Cerebellar nuclear complex (tissue), 1 donor: Measurements from ENCODE around the gene SMC1A.
A peak's percentile ranks its signal among the peaks of the same experiment; 100 is the strongest.
"Not testable (repeated sequence)": the region's sequence is repeated elsewhere in the genome, so short reads cannot be mapped to it uniquely, and the experiment has no call there.

ENCODE experiments used
- DNase-seq, 2 experiments: peaks; one replicate each; lab custom pipeline; 2025; lab: John Stamatoyannopoulos, UW

SMC1A gene

DNA sequence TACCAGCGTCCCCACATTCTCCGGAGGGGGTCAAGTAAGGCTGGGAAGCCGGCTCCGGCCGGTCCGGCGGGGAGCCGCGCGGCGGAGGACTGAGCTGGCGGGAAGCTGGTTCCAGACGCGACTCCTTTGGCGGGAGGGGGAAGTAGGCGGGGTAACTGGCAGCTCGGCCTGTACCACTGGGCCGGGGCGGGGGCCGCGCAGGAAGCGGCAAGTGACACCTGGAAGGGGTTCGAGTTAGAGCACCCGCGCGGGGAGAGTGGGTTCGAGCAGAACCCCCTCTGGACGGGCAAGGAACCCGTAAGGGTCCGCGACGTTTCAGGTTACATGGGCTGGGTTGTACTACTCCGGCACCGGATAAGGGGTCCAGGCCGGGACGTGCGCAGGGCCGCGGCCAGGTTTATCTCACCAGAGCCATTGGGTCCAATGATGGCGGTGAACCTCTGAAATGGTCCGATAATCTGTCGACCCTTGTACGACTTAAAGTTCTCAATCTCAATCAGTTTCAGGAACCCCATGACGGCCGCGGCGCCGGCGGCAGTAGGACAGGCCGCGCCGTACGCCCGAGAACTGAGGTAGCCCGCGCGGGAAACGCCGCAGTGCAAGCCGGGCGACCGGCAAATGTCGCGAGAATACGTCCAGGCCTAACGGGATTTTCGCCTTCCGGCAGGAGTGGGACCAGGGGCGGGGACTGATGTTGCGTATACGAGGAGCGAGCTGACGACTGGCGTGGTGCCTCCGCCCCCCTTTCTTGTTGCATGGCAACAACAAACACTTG lies at the start of gene SMC1A:
Gene SMC1A, minus strand, starts transcription at position 569 of the 775 bp plus-strand sequence. Its CDS starts 54 bp downstream, at position 515.
- peak; percentile 94 to 96 for DNase-seq

DNA sequence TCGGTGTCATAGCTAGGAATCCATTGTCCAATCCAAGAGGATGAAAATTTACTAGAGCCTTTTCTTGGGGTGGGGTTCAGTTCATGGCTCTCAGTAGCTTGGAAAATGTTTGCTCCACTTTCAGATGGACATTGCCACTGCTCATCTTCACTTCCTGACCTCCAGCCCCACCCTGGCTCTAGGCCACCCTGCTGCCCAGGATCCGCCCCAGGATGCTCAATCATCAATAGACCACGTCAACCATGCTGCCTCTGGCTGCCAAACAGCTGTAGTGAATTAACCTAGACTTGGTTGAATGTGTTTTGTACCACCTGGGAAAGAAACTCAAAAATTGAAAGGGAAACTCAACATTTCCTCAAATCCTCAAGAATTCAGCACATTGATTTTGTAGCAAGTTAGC lies 48.9 kb upstream of the SMC1A start:
- no peak for DNase-seq

DNA sequence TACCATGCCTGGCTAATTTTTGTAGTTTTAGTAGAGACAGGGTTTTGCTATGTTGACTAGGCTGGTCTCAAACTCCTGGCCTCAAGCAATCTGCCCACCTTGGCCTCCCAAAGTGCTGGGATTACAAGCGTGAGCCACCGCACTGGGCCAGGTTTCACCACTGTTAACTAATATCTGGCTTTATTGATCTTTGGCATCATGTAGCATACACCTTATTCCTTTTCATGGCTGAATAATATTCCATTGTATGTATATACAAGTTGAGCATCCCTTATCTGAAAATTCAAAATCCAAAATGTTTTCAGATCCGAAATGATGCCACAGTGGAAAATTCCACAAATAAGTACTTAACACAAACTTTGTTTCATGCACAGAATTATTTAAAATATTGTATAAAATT lies 46.2 kb upstream of the SMC1A start:
- DNase-seq: not testable (repeated sequence)

DNA sequence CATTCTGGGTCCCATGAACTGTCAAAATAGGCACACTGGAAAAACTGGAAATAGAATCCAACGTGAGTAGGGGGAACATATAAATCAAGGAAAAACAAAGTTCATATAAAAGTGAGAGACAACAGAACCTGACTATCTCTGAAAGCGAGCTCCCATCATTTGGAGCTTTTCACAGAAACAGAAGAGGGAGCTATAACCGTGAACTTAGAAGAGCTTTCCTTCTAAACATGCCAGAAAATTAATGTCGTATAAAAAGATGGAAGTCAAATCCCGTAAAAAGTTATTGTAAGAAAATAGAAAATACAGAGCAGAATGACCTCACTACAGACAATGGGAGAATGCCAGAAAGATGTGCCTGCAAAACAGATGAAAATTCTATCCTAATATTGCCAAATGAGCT lies 35.6 kb upstream of the SMC1A start:
- no peak for DNase-seq

DNA sequence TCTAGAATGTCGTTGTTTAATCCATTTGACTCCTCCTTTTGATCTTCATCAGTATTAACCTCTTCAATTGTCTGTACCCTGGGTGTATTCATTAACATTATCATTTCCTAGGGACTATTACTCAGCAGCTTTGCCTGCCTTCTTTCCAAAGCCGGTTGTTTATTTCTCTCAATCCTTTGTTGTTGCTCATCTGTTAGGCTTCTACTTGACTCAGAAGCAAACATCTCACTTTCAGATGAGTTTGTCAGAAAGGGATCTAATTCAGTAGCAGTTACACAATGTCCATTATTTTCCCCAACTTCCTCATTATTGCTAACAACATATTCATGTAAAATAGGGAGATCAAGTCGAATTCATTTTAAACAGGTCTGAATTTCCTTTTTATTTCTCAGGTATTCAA lies 33.8 kb upstream of the SMC1A start:
- DNase-seq: no peak

DNA sequence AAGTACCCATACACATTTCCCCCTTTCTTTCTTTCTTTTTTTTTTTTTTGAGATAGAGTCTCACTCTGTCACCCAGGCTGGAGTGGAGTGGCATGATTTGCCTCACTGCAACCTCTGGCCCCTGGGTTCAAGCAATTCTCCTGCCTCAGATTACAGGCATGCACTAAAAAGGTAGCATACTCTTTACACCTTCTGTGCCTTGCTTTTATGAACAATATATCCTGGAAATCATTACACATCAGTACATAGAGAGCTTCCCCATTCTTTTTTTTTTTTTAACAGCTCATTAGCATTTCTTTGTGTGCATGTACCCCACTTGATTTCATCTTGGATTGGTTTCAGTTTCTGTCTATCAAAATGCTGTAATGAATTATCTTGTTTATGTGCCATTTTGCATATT lies 30.4 kb upstream of the SMC1A start:
- no peak for DNase-seq

DNA sequence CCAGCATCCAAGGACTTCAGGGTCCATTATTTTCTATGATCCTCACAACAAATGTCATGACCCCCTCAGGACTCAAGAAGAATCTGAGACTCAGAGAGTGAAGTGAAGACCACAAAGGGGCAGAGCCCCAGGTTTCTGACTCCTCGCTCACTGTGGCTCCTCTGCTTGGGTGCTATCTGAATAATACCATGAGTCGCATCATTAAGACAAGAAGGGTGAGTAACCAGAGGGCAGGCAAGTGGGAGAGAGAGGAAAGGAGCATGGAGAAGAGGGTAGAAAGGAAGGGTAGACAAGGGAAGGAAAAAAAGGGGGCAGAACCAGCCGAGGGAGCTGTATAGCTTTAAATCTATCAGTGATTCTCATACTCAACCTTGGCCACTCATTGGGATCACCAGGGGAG lies 27.2 kb upstream of the SMC1A start:
- no peak for DNase-seq

DNA sequence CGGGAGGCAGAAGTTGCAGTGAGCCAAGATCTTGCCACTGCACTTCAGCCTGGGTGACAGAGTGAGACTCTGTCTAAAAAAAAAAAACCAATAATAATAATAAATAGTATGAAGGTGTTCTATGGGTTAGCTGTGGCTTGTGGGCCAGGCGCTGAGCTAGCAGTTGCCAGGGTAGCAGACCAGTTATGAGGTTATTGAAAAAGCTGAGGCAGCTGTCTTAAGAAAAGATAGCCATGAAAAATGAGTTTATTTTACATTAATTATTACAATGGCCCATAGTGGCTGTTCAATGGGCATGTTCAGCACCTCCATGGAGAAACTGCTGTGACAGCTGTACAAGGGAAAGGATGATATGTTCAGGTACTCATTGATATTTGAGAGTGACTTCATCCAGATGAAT lies 25.0 kb upstream of the SMC1A start:
- no peak for DNase-seq

DNA sequence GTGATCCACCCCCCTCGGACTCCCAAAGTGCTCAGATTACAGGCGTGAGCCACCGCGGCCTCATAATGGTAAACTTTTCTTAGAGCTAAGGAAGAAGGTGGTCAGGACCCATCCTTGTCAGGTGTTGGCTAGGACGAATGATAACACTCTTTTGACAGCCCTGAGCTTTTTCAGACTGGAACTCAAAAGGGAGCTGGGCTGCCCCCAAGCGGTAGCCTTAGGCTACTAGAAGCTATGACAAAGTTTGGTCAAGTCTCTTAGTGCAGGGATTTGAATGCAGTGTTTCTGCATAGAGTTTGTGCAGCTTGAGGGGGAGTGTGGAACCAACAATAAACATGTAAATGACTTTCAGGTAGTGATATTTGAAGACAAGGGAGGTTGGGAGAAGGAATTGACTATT lies 23.5 kb upstream of the SMC1A start:
- DNase-seq: peak in 1 of 2 experiments; percentile 0

DNA sequence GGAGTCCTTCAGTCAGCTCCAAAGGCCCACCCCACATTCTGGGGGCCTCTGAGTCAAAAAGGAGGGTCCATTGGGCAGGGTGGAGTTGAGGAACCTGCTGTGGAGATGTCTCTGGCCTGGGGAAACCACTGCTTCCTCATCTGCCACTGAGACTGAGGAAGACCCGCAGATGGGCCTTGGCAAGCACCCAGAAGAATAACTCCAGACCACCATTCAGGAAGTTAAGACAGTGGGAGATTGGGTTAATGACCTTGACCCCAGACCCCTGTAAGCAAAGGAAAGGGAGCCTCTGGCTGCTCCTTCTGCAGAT lies 19.8 kb upstream of the SMC1A start:
- DNase-seq: no peak

DNA sequence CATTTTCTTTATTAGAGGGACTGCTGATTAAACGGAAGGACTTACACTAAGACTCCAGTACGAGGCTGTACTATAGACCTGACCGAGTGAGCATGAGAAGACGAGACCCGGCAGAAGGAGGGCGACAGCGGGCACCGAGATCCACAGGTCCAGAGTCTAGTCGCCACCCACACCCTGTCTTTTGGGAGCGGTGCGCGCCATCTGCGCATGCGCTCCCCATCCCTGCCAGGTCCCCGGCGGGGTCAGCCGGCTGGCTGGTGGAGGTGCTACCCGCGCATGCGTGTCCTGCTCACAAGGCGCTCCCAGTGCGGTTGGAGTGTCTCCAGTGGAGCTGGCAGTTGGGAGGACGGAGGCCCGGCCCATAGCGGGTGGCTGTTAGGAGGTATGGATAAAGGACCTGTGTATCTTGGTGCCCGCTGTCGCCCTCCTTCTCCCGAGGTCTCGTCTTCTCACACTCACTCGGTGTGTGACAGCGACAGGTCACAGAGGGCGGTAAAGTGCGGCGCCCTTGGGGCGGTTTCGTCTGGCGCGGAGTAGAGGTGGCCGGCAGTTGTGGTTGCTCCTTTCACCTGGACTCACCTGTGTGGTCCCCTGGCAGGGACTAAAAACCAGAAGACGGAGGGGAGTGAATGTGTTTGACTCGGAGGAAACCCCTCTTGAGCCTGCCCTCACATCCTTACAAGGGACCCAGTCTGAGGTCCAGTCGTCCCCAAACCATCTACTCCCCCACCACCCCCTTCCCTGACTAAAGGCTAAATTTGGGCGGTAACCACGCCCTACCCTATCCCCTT lies 19.3 kb upstream of the SMC1A start:
- DNase-seq: peak; percentile 10 to 62

DNA sequence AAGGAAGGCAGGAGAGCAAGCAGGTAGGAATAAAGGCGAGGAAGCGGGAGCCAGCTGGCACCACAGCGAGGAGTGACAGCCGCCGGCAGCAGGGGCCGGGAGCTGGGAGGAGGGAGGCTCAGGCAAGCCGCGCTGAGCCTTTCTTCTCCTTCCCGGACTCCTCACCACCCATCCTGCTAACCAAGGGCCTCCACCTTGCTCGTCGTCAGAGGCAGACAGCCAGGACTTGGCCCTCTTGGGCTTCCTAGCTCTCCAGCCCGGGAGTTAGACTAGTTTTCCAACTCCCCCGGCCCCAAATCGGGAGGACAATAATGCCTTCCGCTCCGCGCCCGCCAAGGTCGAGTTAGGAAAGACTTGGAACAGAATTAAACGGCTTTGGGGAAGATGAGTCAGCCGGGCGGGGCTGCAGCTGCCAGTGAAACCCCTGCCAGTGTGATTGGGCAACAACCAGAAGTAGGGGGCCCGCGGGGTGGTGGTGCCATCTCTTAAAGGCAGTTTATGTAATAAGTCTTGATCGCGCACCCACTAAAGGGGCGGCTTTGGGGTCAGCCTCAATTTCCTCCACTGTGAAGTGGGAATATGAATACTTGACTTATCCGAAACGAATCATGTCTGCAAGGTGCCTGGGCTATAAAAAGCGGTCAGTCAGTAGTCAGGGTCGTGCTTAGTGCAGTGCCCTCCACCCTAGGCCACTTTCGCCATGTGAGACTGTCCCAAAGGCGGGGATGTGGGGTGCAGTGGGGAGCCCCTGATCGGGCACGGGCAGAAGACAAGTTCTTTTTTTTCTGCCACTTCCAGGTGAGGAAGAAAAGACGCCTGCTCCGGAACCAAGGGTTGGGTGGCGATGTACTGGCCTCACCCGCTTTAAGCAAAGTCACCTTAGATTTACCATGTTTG lies 18.4 kb upstream of the SMC1A start:
- peak in 1 of 2 experiments; percentile 4 for DNase-seq

DNA sequence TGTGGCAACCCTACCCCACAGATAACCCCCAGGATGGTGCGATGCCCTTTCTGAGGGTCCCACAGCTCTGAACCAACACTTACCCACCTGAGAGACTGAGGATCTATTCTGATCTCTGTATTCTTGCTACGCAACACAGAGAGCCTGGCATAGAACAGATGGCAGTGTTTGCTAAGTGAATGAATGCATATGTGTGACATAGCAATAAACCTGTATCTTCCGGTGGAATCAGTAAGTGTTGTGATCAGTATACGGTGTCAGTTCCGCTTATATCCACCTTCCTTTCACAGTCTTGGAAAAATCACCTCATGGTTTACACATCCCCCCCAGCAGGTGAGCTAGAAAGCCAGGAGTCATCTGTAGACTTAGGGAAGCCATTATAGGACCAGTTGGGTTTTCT lies 17.6 kb upstream of the SMC1A start:
- DNase-seq: no peak

DNA sequence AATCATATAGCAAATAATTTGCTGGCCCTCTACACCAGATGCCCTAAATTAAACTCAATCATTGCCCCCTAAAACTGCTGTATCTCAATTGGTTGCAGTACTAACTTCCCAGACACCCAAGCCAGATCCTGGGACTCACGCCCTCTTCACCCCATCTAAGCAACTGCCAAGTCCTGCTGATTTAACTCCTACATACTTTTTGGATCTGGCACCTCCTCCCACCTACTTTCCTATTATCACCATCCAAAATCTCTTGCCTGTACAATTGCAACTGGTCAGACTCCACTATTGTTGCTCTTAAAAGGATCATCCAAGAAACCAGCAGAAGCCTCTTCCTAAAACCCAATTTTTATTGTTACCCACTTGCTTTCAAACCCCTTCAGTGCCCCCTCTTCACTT lies 16.4 kb upstream of the SMC1A start:
- no peak for DNase-seq

DNA sequence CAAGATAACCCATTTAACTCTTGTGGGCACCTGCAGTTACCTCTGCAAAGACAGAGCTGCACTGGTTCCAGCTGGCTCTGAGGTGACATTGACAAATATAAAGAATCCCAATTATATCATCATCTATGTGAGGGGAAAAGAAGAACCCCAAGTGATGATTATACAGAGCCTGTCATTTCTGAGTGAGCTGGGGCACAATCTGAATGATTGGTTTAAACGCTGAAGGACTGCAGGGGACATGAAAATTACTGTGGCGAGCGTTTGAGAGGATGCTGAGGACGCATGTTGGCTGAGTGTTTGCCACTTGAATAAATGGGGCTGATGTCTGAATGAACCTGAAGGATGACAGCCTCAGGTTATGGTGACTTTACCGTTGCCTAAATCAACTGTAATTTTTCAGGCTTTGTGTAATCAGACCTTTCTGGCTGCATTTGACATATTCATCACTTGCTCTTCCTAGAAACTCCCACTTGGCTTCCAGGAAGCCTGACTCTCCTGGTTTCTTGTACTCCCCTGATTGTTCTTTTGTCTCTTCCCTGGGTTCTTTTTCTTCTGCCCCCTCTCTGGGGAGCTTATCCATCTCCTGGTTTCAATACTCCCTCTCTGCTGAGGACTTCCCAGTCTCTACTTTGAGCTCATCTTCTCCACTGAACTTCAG lies 15.8 kb upstream of the SMC1A start:
- no peak for DNase-seq

DNA sequence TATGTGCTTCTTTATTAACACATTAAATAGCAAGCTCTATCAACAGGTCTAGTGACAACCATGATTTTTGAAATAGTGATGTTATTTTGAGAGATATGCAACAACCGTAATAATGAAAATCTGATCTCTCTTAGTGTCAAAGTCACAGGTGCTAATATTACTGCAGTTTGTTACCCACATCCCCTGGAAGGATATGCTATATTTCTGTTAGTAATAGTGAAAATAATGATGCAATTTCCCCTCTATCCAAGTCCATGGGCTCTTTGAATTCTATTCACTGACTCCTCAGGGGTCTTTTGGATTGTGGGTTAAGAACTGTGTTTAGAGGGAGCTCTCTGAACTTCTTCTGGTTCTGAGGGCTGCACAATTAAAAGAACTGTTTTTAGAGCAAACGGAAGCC lies 14.8 kb upstream of the SMC1A start:
- DNase-seq: no peak

DNA sequence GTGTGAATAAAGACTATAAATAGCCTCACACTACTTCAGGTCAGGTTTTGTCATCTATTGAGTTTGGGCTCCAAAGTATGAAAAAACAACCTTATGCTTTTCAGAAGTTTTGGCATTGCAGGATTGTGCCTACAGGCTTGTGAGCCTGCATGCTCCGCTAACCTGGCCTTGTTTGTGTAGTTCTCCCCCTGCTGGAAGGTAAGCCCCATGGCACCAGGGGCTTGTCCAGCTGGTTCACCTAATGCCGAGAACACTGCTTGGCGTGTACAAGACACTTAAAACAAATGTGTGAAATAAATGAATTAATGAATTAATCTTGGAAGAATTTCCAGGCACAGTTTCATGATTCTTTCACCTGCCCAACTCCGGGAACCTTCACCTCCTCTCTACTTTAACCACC lies 13.5 kb upstream of the SMC1A start:
- DNase-seq: peak; percentile 30 to 40

DNA sequence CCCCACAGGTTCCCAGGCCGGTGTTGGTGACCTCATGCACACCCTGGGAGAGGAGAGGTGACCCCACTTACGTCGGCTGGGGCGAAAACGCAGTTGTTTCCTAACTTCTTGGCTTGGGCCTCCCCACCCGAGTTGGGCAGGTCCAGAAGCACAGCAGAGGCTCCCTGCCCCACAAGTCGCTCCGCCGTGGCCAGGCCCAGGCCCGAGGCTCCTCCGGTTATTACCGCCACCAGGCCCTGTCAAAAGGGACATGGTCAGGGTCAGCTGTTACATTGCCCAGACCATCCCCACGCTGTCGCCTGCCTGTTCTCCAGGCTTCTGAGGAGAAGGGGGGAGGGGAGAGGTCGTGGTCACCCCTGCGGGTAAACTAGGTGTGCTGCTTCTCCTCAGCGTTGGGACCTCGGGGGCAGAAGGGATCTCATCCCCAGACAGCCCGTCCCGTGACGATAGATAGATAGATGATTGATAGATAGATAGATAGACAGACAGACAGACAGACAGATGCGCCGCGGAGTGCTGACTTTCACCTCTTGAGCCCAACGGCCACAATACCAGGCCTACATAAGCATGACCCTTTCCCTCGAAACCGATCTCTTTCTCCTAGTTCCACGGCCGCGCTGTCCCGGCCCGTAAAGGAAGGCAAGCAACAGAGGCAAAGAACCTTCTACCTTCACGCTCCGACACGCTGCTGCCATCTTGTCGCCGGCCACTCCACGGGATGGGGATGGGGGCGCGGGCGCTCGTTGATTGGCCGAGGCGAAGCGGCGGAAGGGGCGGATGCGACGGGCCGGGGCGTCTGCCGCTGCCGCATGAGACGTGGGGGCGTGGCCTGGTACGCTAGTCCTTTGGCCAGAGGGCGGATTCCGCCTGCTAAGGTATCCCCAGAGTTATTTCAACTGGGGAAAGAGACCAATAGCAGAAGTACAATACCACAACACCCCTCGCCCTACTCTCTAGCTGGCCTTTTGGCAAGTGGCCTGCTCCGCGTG lies 11.5 kb upstream of the SMC1A start, which contains the start of gene HSD17B10:
Gene HSD17B10, minus strand, starts transcription at position 720 of the 989 bp plus-strand sequence. Its CDS starts 25 bp downstream, at position 695.
- peak; percentile 4 to 70 for DNase-seq

DNA sequence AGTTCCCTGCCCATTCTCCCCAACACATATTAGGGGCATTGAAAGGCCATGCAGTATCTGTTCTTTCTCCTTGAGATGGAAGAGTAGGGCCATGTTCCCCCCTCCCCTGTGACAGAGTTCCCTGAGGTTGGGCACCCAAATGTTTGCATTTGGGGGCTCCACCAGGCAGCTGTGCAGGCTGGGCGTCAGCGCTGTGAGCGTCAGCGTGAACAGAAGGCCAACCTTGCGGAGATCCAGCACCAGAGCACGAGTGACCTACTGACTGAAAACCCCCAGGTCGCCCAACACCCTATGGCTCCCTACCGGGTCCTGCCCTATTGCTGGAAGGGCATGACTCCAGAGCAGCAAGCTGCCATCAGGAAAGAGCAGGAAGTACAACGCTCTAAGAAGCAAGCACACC lies 7.8 kb upstream of the SMC1A start:
- DNase-seq: no peak

DNA sequence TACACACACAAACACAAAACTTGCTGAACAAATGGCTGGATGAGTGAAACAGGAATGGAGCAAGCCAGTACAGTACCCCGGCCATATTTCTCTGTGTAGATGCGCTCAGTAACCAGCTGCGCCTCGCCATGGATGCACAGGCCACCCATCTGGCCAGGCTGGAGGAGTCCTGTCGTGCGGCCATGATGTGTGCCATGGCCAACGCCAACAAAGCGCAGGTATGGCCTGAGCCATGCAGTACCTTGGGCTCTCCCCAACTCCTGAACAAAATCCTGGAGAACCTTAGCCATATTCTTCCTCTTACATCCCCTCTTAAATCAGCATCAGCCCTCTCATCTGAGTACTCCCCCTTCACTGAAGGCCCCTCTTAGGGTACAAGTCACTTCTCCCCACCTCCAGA lies 7.3 kb upstream of the SMC1A start:
- DNase-seq: no peak

DNA sequence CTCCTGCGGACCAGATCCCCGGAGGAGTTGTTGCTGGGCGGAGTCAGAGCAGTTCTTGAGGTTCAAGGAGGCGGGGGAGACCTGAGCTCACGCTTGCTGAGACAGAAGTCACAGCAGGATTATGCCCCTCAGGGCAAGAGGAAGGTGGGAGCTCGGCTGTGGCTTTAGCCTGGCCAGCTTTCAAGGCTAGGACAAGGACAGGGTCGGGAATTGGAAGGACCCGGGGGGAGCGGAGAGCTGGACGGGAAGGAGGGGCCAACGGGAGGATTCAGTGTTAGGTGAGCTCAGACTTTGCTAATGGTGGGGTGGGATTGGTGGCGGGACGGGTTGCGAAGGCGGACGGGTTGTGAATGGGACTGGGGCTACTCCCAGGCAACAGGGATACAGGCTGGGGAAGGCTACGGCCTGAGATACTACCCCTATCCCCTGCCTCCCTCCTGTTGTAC lies 430 bp upstream of the SMC1A start, which contains the start of gene RIBC1:
Gene RIBC1, plus strand, starts transcription at position 13 of the 446 bp plus-strand sequence. CDS start 3,404 bp downstream, outside the sequence.
- no peak for DNase-seq
